ENCODE data around the gene LSM12.

Gene LSM12

DNA sequence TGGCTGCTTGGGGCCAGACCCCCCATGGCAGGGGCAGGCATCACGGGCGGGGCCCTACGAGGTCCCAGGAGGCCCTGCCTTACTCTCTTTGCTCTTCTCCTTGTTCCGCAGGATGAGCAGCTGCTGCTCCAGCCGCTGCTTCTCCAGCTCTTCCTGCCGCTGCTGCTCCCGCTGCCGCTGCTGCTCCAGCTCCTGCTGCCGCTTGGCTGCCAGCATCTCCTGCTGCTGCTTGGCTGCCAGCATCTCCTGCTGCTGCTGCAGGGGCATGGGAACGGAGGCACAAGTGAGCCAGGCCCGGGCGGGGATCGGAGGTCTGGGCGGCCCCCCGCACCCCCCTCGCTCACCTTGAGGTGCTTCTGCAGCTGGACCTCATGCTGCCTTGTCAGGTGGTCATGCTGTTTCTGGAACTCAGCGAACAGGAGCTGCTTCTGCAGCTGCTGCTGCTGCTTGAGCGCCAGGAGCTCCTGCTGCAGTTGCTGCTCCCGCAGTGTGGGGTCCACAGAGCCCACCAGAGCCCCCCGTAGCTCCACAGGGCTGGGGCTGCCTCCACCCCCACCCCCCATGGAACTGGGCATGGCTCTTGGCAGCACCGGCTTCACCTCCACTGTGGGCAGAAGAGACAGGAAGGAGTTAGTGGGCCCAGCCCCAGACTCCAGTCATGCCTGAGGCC is 26.9 kb upstream of the LSM12 start:
- Histone ChIP-seq H3K27me3 (ENCODE audit: insufficient read depth, low read length) (no peaks in the 10 kb centered on the region), H3K4me3 (ENCODE audit: low read length) (no peak overlapping the region), H3K9ac (ENCODE audit: low read depth, low read length) (no peak overlapping the region), H3K36me3 (ENCODE audit: insufficient read depth, low read depth, low read length) (peaks cover 26% of the 10 kb centered on the region), H3K9me3 (ENCODE audit: insufficient read depth, low read depth, low read length) (no peaks in the 10 kb centered on the region), H3K4me1 (ENCODE audit: insufficient read depth, low read length) (peaks cover 10% of the 10 kb centered on the region), H3K27ac (ENCODE audit: low read length) (no peak overlapping the region)

DNA sequence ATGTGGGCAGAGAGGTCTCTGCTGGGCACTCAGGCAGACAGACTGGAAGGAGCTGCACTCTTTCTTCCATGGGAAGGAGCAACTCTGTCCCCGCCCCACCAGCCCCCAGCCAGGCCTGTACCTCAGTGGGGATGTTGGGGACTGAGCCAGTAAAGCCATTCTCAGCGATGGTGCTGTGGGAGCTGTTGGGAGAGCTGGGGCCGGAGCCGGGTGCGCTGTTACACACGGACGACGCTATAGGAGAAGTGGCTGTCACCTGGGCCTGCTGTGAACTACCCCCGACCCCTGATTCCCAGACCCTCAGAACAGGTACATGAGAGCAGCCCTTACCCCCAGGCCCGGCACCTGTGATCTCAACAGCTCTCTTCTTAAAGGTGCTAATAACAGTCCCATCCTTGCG is 25.6 kb upstream of the LSM12 start:
- Histone ChIP-seq H3K4me3 (ENCODE audit: low read length) (no peak overlapping the region), H3K27ac (ENCODE audit: low read length) (no peak overlapping the region), H3K9me3 (ENCODE audit: insufficient read depth, low read depth, low read length) (no peaks in the 10 kb centered on the region), H3K27me3 (ENCODE audit: insufficient read depth, low read length) (no peaks in the 10 kb centered on the region), H3K4me1 (ENCODE audit: insufficient read depth, low read length) (peaks cover 18% of the 10 kb centered on the region), H3K36me3 (ENCODE audit: insufficient read depth, low read depth, low read length) (peaks cover 28% of the 10 kb centered on the region), H3K9ac (ENCODE audit: low read depth, low read length) (no peak overlapping the region)

DNA sequence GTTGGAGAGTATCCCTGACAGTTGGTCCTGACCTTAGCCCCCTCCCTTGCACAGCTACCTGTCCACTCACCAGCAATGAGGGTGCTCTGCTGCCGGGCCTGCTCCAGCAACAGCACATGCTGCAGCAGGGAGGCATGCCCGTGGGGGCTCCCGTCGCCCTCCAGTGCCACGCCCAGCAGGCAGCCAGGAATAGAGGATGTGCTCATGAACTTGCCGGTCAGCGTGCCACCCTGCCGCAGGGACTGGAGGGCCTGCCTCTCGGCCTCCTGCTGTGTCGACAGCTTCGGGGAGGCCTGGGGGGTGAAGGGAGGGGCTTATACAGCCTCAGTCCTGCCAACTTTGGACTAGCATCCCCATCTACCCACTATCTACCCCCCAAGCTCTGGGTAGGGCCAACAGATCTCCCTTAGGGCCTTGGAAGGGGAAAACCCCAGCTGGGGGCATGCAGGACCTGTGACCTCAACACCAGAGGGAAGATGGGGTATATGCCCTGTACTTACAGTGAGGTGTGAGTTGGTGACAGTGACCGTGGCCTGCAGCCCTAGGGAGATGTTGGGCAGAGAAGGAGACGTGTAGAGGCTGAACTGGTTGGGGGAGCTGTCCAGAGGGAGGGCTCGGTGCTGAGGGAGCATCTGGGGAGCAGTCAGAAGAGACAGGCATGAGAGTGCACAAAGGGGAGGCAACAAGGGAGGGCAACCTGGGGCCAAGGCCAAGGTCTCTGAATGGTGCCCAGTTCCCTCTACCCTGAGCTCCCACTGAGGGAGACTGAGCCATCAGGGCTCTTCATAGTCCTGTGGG is 24.9 kb upstream of the LSM12 start:
- peaks cover 21% of the 10 kb centered on the region for H3K4me1 ChIP-seq (ENCODE audit: insufficient read depth, low read length)
- no peaks in the 10 kb centered on the region for H3K9me3 ChIP-seq (ENCODE audit: insufficient read depth, low read depth, low read length)

DNA sequence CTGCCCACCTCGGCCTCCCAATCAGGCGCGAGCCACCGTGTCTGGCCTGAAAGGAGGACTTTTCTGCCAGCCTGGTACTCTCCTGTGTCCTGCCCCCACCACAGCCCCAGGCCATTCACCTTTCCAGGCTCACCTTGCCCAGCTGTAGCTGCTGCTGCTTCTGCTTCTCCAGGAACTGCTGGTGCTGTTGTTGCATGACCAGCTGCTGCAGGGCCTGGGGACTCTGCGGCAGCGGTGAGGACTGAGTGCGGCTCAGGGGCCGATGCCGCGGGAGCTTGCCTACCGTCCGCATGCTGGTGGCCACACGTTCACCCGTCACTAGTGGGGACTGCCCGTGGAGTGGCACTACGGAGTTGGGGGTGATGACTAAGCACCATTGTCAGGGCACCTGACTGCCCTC is 21.8 kb upstream of the LSM12 start:
- peaks cover 17% of the 10 kb centered on the region for H3K4me1 ChIP-seq (ENCODE audit: insufficient read depth, low read length)
- H3K9me3 ChIP-seq (ENCODE audit: insufficient read depth, low read depth, low read length) = no peaks in the 10 kb centered on the region
- no peaks in the 10 kb centered on the region for H3K27me3 ChIP-seq (ENCODE audit: insufficient read depth, low read length)
- peaks cover 48% of the 10 kb centered on the region for H3K36me3 ChIP-seq (ENCODE audit: insufficient read depth, low read depth, low read length)
- no peak overlapping the region for H3K9ac ChIP-seq (ENCODE audit: low read depth, low read length)
- H3K27ac ChIP-seq (ENCODE audit: low read length) = no peak overlapping the region
- no peak overlapping the region for H3K4me3 ChIP-seq (ENCODE audit: low read length)

More for the DNA sequence above, 24.9 kb upstream of the LSM12 start:
- Histone ChIP-seq H3K27me3 (ENCODE audit: insufficient read depth, low read length) (no peaks in the 10 kb centered on the region), H3K9ac (ENCODE audit: low read depth, low read length) (no peak overlapping the region), H3K36me3 (ENCODE audit: insufficient read depth, low read depth, low read length) (peaks cover 29% of the 10 kb centered on the region), H3K4me3 (ENCODE audit: low read length) (no peak overlapping the region), H3K27ac (ENCODE audit: low read length) (no peak overlapping the region)

DNA sequence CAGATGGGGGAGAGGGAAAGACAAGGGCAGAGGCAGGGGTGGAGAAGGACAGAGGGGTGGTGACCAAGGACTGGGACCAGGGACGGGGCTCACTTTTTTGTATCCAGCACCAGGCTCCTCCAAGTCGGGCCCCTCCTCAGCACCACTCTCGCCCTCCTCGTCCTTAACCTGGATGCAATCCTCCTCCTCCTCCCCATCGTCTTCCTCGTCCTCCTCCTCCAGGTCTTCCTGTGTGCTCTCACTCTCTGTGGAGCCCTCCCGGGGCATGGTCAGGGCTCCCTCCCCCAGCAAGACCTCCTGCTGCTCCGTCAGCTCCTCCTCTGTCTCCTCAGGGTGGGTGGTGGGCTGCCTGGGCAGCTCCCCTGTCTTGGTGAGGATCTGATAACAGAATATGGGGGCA is 20.8 kb upstream of the LSM12 start:
- Histone ChIP-seq H3K36me3 (ENCODE audit: insufficient read depth, low read depth, low read length) (peaks cover 55% of the 10 kb centered on the region), H3K9ac (ENCODE audit: low read depth, low read length) (peak overlapping the region; percentile 79), H3K9me3 (ENCODE audit: insufficient read depth, low read depth, low read length) (no peaks in the 10 kb centered on the region), H3K4me3 (ENCODE audit: low read length) (peak overlapping the region; percentile 58; the same call in 1 of the 2 replicates), H3K4me1 (ENCODE audit: insufficient read depth, low read length) (peaks cover 17% of the 10 kb centered on the region), H3K27me3 (ENCODE audit: insufficient read depth, low read length) (no peaks in the 10 kb centered on the region), H3K27ac (ENCODE audit: low read length) (peak overlapping the region; percentile 18)

DNA sequence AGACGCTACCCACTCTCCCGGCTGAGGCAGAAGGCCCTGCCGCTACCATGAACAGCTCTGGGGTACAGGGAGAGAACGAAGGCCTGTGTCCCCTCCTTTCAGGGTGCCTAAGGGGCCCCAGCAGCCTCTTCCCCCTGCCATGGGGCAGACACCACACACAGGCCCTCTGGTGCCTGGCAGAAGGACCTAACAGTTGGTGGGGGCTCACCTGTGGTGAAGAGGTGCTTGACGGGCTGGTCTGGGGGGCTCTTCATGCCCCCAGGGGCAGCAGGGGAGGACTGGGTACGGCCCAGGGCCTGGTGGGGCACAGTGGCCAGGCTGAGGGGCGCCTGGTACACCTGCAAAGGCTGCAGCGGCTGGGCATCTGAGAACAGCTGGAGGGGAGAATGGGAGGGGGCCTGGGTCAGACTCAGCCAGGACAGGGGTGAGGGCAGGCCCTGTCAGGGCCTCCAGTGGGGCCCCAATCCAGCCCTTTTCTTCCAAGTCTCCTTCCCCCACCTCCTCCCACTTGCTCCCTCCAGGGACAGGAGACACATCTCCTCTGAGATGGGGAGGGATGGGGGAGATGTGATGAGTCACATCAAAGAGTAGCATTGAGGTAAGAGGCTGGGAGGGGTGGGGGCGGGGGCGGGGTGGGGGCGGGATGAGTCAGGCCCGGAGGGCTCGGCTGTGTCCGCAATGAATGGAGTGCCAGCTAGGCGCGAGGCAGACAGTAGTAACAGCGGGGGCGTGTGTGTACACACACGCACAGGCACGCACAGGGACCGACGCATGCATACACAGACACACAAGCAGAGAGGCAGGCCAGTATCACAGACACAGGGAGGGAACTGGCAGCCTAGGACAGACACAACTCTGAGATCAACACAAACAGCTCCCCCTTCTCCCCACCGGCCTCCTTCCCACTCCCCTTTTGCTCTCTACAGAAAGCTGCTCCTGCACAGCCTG is 20.2 kb upstream of the LSM12 start:
- peak overlapping the region; percentile 65 for H3K27ac ChIP-seq (ENCODE audit: low read length)
- H3K4me3 ChIP-seq (ENCODE audit: low read length) = peak overlapping the region; percentile 58; the same call in 1 of the 2 replicates
- peaks cover 17% of the 10 kb centered on the region for H3K4me1 ChIP-seq (ENCODE audit: insufficient read depth, low read length)
- H3K9ac ChIP-seq (ENCODE audit: low read depth, low read length) = peak overlapping the region; percentile 79
- peaks cover 55% of the 10 kb centered on the region for H3K36me3 ChIP-seq (ENCODE audit: insufficient read depth, low read depth, low read length)
- no peaks in the 10 kb centered on the region for H3K27me3 ChIP-seq (ENCODE audit: insufficient read depth, low read length)
- H3K9me3 ChIP-seq (ENCODE audit: insufficient read depth, low read depth, low read length) = no peaks in the 10 kb centered on the region

DNA sequence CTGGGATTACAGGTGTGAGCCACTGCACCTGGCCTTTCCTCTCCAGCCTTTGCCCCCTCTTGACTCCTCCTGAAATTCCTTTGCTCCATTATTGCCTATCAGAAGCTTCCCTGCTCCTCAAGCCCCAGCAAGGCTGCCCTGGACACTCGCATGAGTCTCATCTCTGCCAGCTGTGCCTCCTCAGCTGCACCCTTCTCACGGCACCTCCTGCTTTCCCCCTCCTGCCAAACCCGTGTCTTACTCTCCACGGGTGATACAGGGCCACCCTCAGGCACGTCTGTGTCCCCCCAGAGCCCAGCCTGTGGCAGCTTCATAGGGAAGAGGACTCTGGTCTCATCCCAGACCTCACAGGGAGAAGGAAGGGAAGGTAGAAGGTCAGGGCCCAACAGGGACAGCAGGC is 19.4 kb upstream of the LSM12 start:
- Histone ChIP-seq H3K4me1 (ENCODE audit: insufficient read depth, low read length) (peaks cover 17% of the 10 kb centered on the region), H3K9ac (ENCODE audit: low read depth, low read length) (peak overlapping the region; percentile 56; the same call in 1 of the 2 replicates), H3K9me3 (ENCODE audit: insufficient read depth, low read depth, low read length) (no peaks in the 10 kb centered on the region), H3K4me3 (ENCODE audit: low read length) (no peak overlapping the region), H3K27me3 (ENCODE audit: insufficient read depth, low read length) (no peaks in the 10 kb centered on the region), H3K36me3 (ENCODE audit: insufficient read depth, low read depth, low read length) (peaks cover 50% of the 10 kb centered on the region), H3K27ac (ENCODE audit: low read length) (peak overlapping the region; percentile 65)

DNA sequence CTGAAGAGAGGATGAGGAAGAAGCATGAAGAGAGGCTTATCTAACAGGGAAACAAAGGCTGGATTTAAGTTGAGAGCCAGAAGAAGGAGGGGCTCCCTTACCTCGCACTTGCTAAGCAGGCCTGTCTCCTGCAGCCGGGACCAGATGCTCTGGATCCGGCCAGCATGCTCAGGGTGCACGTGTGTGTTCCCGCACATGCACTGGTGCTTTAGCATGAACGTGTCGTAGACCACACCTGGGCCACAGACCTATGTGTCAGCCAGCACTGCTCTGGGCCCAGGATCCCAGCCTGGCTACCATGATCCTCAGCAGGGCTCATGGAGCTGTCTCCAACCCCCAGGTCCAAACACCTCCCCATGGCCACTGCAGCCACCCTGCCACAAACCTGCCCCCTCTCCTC is 18.4 kb upstream of the LSM12 start:
- no peaks in the 10 kb centered on the region for H3K27me3 ChIP-seq (ENCODE audit: insufficient read depth, low read length)
- H3K9ac ChIP-seq (ENCODE audit: low read depth, low read length) = no peak overlapping the region
- no peak overlapping the region for H3K4me3 ChIP-seq (ENCODE audit: low read length)
- no peaks in the 10 kb centered on the region for H3K9me3 ChIP-seq (ENCODE audit: insufficient read depth, low read depth, low read length)
- H3K27ac ChIP-seq (ENCODE audit: low read length) = no peak overlapping the region
- H3K36me3 ChIP-seq (ENCODE audit: insufficient read depth, low read depth, low read length) = peaks cover 57% of the 10 kb centered on the region
- H3K4me1 ChIP-seq (ENCODE audit: insufficient read depth, low read length) = peaks cover 17% of the 10 kb centered on the region

DNA sequence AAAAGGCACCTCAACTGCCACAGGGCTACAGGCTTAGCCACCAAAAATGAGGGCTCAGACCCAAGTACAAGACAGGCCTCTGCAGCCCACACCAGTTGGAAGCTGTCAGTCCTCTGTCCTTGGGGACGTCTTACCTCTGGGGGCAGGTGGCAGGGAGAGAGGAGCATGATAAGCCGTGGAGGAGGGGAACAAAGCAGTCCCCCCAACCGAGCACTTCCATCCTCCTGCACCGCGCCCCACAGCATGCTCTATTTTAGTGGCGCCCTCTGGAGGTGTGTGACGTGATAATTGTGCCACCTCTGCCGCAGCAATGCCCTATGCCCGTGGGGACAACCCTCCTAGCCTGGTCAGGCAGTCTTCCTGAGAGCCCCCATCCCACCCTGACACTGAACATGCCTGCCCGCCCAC is 17.7 kb upstream of the LSM12 start:
- Histone ChIP-seq H3K4me1 (ENCODE audit: insufficient read depth, low read length) (peaks cover 17% of the 10 kb centered on the region), H3K27ac (ENCODE audit: low read length) (no peak overlapping the region), H3K36me3 (ENCODE audit: insufficient read depth, low read depth, low read length) (peaks cover 61% of the 10 kb centered on the region), H3K9ac (ENCODE audit: low read depth, low read length) (no peak overlapping the region), H3K27me3 (ENCODE audit: insufficient read depth, low read length) (no peaks in the 10 kb centered on the region), H3K9me3 (ENCODE audit: insufficient read depth, low read depth, low read length) (no peaks in the 10 kb centered on the region), H3K4me3 (ENCODE audit: low read length) (no peak overlapping the region)

DNA sequence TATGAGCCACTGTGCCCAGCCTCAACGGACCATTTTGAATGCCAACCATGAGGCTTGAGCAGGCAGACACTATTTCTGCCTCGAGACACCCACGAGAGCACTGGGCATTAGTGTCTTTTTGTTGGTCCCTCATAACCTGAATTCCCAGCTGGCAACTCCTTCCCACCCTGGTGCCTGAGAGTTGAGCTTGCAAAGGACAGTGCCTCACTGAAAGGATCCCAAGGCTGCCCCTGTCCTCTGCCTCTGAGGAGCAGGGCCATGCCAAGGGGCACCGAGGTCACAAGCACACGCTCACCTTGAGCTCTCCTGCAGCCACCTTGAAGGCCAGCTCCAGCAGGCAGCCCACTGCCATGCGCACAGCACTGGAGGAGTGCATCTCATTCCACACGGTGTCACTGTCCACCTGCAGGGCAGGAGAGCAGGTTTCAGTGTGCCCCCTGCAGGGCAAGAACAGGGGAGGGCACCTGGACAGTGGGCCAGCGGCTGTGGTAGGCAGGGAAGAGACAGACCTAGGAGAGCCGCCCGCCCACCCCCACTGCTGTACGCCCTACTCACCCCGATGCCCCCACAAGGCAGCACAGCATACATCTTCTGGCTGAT is 16.9 kb upstream of the LSM12 start:
- Histone ChIP-seq H3K4me1 (ENCODE audit: insufficient read depth, low read length) (peaks cover 17% of the 10 kb centered on the region), H3K36me3 (ENCODE audit: insufficient read depth, low read depth, low read length) (peaks cover 60% of the 10 kb centered on the region), H3K4me3 (ENCODE audit: low read length) (no peak overlapping the region), H3K27ac (ENCODE audit: low read length) (no peak overlapping the region), H3K9ac (ENCODE audit: low read depth, low read length) (no peak overlapping the region), H3K27me3 (ENCODE audit: insufficient read depth, low read length) (no peaks in the 10 kb centered on the region), H3K9me3 (ENCODE audit: insufficient read depth, low read depth, low read length) (no peaks in the 10 kb centered on the region)

DNA sequence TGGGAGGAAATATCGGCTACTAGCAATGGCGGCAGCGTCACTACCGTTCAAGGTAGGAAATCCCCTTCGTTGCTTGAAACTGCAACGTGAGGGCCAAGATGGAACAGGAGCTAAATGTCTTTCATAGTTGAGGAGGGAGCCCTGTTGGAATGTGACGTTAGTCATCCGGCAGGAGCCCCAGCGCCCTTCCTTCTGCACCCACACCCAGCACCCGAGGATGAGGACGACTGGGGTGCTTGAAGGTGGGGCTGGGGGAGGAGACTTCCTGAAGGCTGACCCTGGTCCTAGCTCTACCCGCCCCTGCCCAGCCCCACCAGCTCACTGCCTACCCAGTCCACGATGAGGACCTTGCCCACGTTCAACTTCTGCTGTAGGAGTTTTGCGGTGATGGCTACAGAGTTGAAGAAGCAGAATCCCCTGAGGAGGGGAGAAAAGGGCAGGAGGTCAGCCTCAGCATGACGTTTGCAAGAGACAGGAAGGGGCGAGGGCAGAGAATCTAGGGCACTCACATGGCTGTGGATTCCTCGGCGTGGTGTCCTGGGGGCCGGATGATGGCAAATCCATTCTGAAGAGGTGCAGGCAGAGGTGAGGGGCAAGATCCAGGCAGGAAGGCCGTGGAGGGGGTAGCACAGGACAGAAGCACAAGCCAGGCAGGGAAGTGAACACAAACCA is 15.9 kb upstream of the LSM12 start:
- Histone ChIP-seq H3K27me3 (ENCODE audit: insufficient read depth, low read length) (no peaks in the 10 kb centered on the region), H3K27ac (ENCODE audit: low read length) (no peak overlapping the region), H3K9me3 (ENCODE audit: insufficient read depth, low read depth, low read length) (no peaks in the 10 kb centered on the region), H3K4me1 (ENCODE audit: insufficient read depth, low read length) (peaks cover 12% of the 10 kb centered on the region), H3K4me3 (ENCODE audit: low read length) (no peak overlapping the region), H3K9ac (ENCODE audit: low read depth, low read length) (no peak overlapping the region), H3K36me3 (ENCODE audit: insufficient read depth, low read depth, low read length) (peaks cover 67% of the 10 kb centered on the region)
